Right lobe of liver (tissue), 4 donors: ENCODE results near the gene CD74.

Experiments
- CTCF ChIP-seq, 4 donors: fragments of 200-600 bp in 3 of 4; fragments of 450-650 bp in 1 of 4; IDR thresholded peaks; one replicate each; pipeline versions ENCODE4 v1.5.1 to v1.8.0; 2016 to 2022; ENCODE audit warnings: antibody characterized with exemption in 4 of 4, mild to moderate bottlenecking in 2 of 4
- POLR2A ChIP-seq: fragments of 450-650 bp; IDR thresholded peaks from one replicate; pipeline ENCODE4 v1.6.1; 2017; ENCODE audit warnings: antibody characterized with exemption, mild to moderate bottlenecking
- donor health status: DM: no; HTN: no; CAD: no.
- donor health status: DM: no; HTN: no; CAD: no.
- donor health status: DM: no; HTN: yes; CAD: no.

DNA sequence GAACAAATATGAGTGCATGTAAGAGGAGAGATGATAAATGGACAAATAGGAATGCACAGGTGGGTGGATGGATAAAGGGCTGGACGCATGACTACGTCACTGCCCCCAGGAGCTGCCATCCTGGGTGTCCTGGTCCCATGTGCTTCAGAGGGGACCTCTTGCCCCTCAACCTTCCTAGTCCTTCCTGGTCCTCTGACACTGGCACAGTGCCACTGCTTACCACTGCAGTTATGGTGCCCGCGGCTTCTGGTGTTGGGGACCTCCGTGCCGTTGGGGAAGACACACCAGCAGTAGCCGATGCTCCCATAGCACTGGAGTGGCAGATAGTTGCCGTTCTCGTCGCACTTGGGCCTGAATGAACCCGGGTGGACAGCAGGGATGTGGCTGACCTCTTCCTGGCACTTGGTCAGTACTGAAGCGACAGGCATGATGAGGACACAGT lies 9.8 kb downstream of the CD74 start:
- TF ChIP-seq POLR2A (no peak), CTCF (IDR thresholded peaks at IDR 0.05) (no peak)
